Measurements from ENCODE around the gene AAMDC.
"Not testable (repeated sequence)": the region's sequence is repeated elsewhere in the genome, so short reads cannot be mapped to it uniquely, and the experiment has no call there.

The AAMDC gene

GRCh38 chr11:77890100-77890614 lies 69.2 kb downstream of the AAMDC start:
- peak; percentile 48 for DNase-seq

GRCh38 chr11:77890619-77891056 lies 69.7 kb downstream of the AAMDC start:
- DNase-seq, result peak; percentile 93

- DNase-seq, result peak; percentile 20
These were observed 70.3 kb downstream of the AAMDC start for GRCh38 chr11:77891256-77891655.

GRCh38 chr11:77891703-77892102 lies 70.8 kb downstream of the AAMDC start:
- not testable (repeated sequence) for DNase-seq

- DNase-seq, result not testable (repeated sequence)
These were observed 74.0 kb downstream of the AAMDC start for GRCh38 chr11:77894949-77895348.

- no peak for DNase-seq
These were observed 87.9 kb downstream of the AAMDC start for GRCh38 chr11:77908835-77909234.

GRCh38 chr11:77909277-77909676 lies 88.3 kb downstream of the AAMDC start:
- DNase-seq, result no peak

- peak; percentile 43 for DNase-seq
These were observed 89.9 kb downstream of the AAMDC start for GRCh38 chr11:77910828-77911227.

GRCh38 chr11:77913608-77914306 lies 92.8 kb downstream of the AAMDC start:
- peak; percentile 20 for DNase-seq

- DNase-seq, result peak; percentile 94
These were observed 93.4 kb downstream of the AAMDC start for GRCh38 chr11:77914307-77914791.

- DNase-seq, result not testable (repeated sequence)
These were observed 96.8 kb downstream of the AAMDC start for GRCh38 chr11:77917713-77918112.

All from NCI-H69 (cell line).